Kidney (tissue), 14 donors: ENCODE data around the gene ABLIM2. TPM values are rescaled to one million over a fixed set of nuclear protein-coding genes. Genes with fewer than 3 reads are reported as not detected.

Experiments
- DNase-seq, 5 donors: peaks; one replicate each; pipeline ENCODE4 v3.0.0-alpha.2; 2013 to 2020
- FAIRE-seq: peaks from 2 replicates; lab custom pipeline; 2012; peaks lifted over from hg19 to GRCh38; lab: Jason Lieb, UNC
- H3K27ac ChIP-seq, 2 donors: one replicate each; pipeline ENCODE4 v1.7.0; 2013; ENCODE audit warnings: low read depth in 2 of 2, low read length in 2 of 2, inconsistent platforms in 1 of 2
- H3K27me3 ChIP-seq: one replicate; pipeline ENCODE4 v1.7.1; 2013; ENCODE audit warnings: low read length, inconsistent platforms; ENCODE audit not compliant: control insufficient read depth, insufficient read depth
- H3K36me3 ChIP-seq, 3 donors: one replicate each; pipeline versions ENCODE4 v1.7.0 to v1.7.1; 2013; ENCODE audit warnings: low read length in 3 of 3, control low read depth in 1 of 3, inconsistent platforms in 1 of 3; ENCODE audit not compliant: insufficient read depth in 3 of 3, control insufficient read depth in 2 of 3
- H3K4me1 ChIP-seq, 3 donors: one replicate each; pipeline versions ENCODE4 v1.7.0 to v1.7.1; 2013; ENCODE audit warnings: low read length in 3 of 3, inconsistent platforms in 1 of 3, low read depth in 1 of 3; ENCODE audit not compliant: control insufficient read depth in 2 of 3, insufficient read depth in 2 of 3
- H3K4me3 ChIP-seq, 3 donors: one replicate each; pipeline versions ENCODE4 v1.7.0 to v1.8.1; 2013; ENCODE audit warnings: low read length in 3 of 3, control low read depth in 1 of 3, inconsistent platforms in 1 of 3
- H3K9ac ChIP-seq, 3 donors: one replicate each; pipeline versions ENCODE4 v1.7.0 to v1.7.1; 2013; ENCODE audit warnings: low read length in 3 of 3, control low read depth in 1 of 3, inconsistent platforms in 1 of 3
- H3K9me3 ChIP-seq, 3 donors: one replicate each; pipeline versions ENCODE4 v1.7.0 to v1.7.1; 2013; ENCODE audit warnings: low read length in 3 of 3, control low read depth in 1 of 3, inconsistent platforms in 1 of 3; ENCODE audit not compliant: control insufficient read depth in 2 of 3, insufficient read depth in 1 of 3
- intact Hi-C: fragments of 100-400 bp; cut with DNase I; formaldehyde crosslinking; loops from one replicate; pipeline ENCODE4 v1.11.1; 2022
- polyA plus RNA-seq: library from polyadenylated mRNA; stranded (reverse); fragments of 350-450 nt; fragmentation: Illumina TruSeq; extraction: RNeasy Lipid Tissue Mini Kit (QIAGEN cat#74804); gene quantifications from one replicate; pipeline ENCODE4 v1.2.3, GENCODE V29; 2014; ENCODE audit warnings: low read depth, low replicate concordance; ENCODE audit not compliant: insufficient read depth
- total RNA-seq: library from RNA; stranded (reverse); fragmentation: NEBNext Ultra II Directional; extraction: Animal tissue kit (Norgen Biotek cat#: 25700); gene quantifications from one replicate; pipeline ENCODE4 v1.2.1, GENCODE V29; 2021
- TF ChIP-seq, protein P1 (sequence below): IDR thresholded peaks from 3 replicates; pipeline ENCODE4 v1.5.1; 2012; ENCODE audit warnings: mild to moderate bottlenecking, moderate library complexity, borderline replicate concordance; ENCODE audit not compliant: insufficient read depth; ENCODE audit errors: extremely low read depth
- donor health status: control.
- donor health status: control.
- donor health status: control.
- donor health status: control.
- donor health status: control.
- donor health status: DM: yes; HTN: yes; CAD: no.
- donor health status: Normal renal cell carcinoma (clear cell type).

The ABLIM2 gene
- total and polyA plus RNA-seq, 2 donors from 2014 or later, result 9.5 to 23.3 TPM

DNA sequence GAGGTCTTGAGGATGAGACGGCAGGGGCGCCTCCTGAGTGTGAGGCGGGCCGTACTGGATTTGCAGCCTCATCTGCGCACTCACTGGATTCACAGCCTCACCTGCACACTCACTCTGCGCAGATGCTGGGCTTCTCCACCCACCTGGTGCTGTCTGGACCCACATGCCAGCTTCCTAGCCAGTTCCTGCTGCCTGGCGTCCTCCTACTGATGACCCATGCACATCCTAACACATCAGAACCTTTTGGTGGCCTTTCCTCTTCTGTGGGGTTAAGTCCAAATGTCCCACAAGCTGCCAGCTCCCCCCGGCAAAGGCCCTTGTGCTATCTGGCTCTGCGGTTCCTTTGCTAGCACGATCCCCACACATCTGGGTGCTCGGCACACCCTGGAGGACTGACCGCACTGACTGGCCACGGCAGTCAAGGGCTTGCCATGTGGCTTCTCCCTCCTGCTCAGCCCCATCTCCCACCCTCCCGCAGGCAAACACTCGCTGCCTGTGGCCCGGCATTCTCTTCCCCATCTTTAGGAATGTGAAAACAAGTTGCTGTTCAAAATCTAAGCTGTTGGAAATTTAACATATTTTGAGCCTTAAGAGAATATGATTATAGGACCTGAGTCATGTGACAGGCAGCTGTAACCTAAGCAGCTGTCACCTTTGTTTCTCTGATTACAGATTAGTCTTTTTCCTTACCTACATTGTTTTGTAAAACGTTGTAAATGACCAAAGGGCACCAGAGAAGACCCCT is 179.5 kb downstream of the ABLIM2 start:
- H3K27me3 ChIP-seq, result no peaks in the 10 kb centered on the region
- no peak overlapping the region for H3K9ac ChIP-seq
- H3K4me3 ChIP-seq, result no peak overlapping the region
- H3K36me3 ChIP-seq, result no peaks in the 10 kb centered on the region
- FAIRE-seq (no peak), DNase-seq (peak in 1 of 5 donors; percentile 33)
- TF ChIP-seq, protein P1, sequence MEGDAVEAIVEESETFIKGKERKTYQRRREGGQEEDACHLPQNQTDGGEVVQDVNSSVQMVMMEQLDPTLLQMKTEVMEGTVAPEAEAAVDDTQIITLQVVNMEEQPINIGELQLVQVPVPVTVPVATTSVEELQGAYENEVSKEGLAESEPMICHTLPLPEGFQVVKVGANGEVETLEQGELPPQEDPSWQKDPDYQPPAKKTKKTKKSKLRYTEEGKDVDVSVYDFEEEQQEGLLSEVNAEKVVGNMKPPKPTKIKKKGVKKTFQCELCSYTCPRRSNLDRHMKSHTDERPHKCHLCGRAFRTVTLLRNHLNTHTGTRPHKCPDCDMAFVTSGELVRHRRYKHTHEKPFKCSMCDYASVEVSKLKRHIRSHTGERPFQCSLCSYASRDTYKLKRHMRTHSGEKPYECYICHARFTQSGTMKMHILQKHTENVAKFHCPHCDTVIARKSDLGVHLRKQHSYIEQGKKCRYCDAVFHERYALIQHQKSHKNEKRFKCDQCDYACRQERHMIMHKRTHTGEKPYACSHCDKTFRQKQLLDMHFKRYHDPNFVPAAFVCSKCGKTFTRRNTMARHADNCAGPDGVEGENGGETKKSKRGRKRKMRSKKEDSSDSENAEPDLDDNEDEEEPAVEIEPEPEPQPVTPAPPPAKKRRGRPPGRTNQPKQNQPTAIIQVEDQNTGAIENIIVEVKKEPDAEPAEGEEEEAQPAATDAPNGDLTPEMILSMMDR, result no peak
- H3K9me3 ChIP-seq, result peaks cover 0 to 3% (median 0%) of the 10 kb centered on the region in 3 donors
- H3K4me1 ChIP-seq, result no peaks in the 10 kb centered on the region
- intact Hi-C loops, result no loop called here
- no peak overlapping the region for H3K27ac ChIP-seq

DNA sequence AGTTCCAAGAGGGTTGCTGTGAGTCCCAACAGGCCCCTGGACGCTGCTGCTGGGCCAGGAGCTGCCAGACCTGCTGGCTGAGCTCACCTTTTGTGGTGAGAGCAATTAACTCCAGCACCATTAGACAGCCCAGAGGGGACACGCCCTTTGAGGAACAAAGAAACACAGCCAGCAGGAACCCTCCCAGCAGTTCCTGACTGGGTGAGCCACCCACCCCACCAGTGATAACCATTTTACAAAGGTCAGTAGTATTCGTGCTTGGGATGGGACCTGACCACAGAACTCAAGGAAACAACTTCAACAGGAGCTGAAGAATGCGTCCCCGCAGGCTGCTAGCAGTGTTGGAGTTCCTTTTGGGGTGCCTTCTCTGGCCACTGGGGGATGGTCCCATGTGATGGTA is 180.1 kb downstream of the ABLIM2 start:
- Histone ChIP-seq H3K9ac (no peak overlapping the region), H3K9me3 (peaks cover 0 to 3% (median 0%) of the 10 kb centered on the region in 3 donors), H3K27ac (no peak overlapping the region), H3K36me3 (no peaks in the 10 kb centered on the region), H3K27me3 (no peaks in the 10 kb centered on the region), H3K4me1 (no peaks in the 10 kb centered on the region), H3K4me3 (no peak overlapping the region)
- TF ChIP-seq, protein P1, result no peak
- DNase-seq, result no peak
- intact Hi-C loops, result no loop called here
- FAIRE-seq, result no peak

DNA sequence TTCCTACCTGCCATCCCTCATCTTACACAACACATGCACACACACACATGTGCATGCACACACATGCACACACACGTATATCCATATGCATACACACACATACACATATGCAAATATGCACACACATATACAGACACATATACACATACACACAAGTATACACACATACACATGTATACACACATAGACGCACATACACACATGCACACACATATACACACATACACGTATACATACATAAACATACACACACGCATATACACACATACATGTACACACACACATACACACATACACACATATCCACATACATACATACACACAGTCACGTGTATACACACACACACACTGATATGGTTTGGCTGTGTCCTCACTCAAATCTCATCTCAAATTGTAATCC is 182.0 kb downstream of the ABLIM2 start:
- Histone ChIP-seq H3K27ac (no peak overlapping the region), H3K36me3 (no peaks in the 10 kb centered on the region), H3K4me3 (no peak overlapping the region), H3K9ac (no peak overlapping the region), H3K4me1 (no peaks in the 10 kb centered on the region), H3K9me3 (peaks cover 0 to 3% (median 0%) of the 10 kb centered on the region in 3 donors), H3K27me3 (no peaks in the 10 kb centered on the region)
- intact Hi-C loops, result no loop called here
- DNase-seq (no peak), FAIRE-seq (no peak)
- TF ChIP-seq, protein P1, result no peak
